Stimulated activated CD8-positive, alpha-beta memory T cell treated with anti-CD3 and anti-CD28 coated beads, Interleukin-7, amount 100 ng/mL, for 24 hours (primary cell): Measurements from ENCODE around the gene TMEM184A.
"Not testable (repeated sequence)": the region's sequence is repeated elsewhere in the genome, so short reads cannot be mapped to it uniquely, and the experiment has no call there.

Experiments
- DNase-seq: peaks from one replicate; pipeline ENCODE4 v3.0.0-alpha.2; 2020; ENCODE audit warnings: low read depth

The TMEM184A gene

GRCh38 chr7:1523208-1523607 is 32.8 kb downstream of the TMEM184A start:
- DNase-seq = no peak

GRCh38 chr7:1521456-1521855 is 34.5 kb downstream of the TMEM184A start:
- no peak for DNase-seq

- no peak for DNase-seq
Observed at GRCh38 chr7:1520539-1521234, 35.3 kb downstream of the TMEM184A start.

- DNase-seq = not testable (repeated sequence)
Observed at GRCh38 chr7:1519322-1519922, 36.6 kb downstream of the TMEM184A start.

GRCh38 chr7:1516586-1517251 is 39.3 kb downstream of the TMEM184A start:
- no peak for DNase-seq

- DNase-seq = not testable (repeated sequence)
Observed at GRCh38 chr7:1515509-1515967, 40.5 kb downstream of the TMEM184A start.

GRCh38 chr7:1514995-1515401 is 41.0 kb downstream of the TMEM184A start:
- no peak for DNase-seq

- no peak for DNase-seq
Observed at GRCh38 chr7:1514407-1514806, 41.6 kb downstream of the TMEM184A start.

GRCh38 chr7:1513657-1514095 is 42.3 kb downstream of the TMEM184A start:
- DNase-seq = no peak

GRCh38 chr7:1512781-1513656 is 43.0 kb downstream of the TMEM184A start:
- DNase-seq = no peak

GRCh38 chr7:1511444-1512422 is 44.3 kb downstream of the TMEM184A start:
- no peak for DNase-seq

GRCh38 chr7:1510780-1511154 is 45.2 kb downstream of the TMEM184A start:
- DNase-seq = no peak

- no peak for DNase-seq
Observed at GRCh38 chr7:1509226-1509625, 46.8 kb downstream of the TMEM184A start.

- no peak for DNase-seq
Observed at GRCh38 chr7:1508277-1508758, 47.7 kb downstream of the TMEM184A start.

GRCh38 chr7:1505731-1506550 is 50.1 kb downstream of the TMEM184A start:
- DNase-seq = no peak

GRCh38 chr7:1503816-1504775 is 51.9 kb downstream of the TMEM184A start, which contains the start of gene INTS1:
INTS1 (minus strand) TSS chr7:1504389; CDS start chr7:1503960, 429 bp downstream.
- peak; percentile 81 for DNase-seq

- DNase-seq = no peak
Observed at GRCh38 chr7:1503390-1503789, 52.6 kb downstream of the TMEM184A start.

- DNase-seq = no peak
Observed at GRCh38 chr7:1502845-1503244, 53.2 kb downstream of the TMEM184A start.
